OCI-LY3 (cell line): ENCODE results near the gene DVL3.

Experiments
- H2AFZ ChIP-seq: fragments of 200-600, 300-600 bp; shearing (Covaris generic); 2 replicates; pipeline ENCODE4 v1.6.0; 2014; ENCODE audit warnings: antibody characterized with exemption, low read depth, low read length
- H3K27ac ChIP-seq: fragments of 200-600, 300-600 bp; sonication (generic); 2 replicates; pipeline ENCODE4 v1.5.1; 2014; ENCODE audit warnings: mild to moderate bottlenecking, low read length, moderate library complexity, mixed read lengths
- H3K27me3 ChIP-seq: fragments of 200-600, 300-600 bp; sonication (generic); 2 replicates; pipeline ENCODE4 v1.6.1; 2014; ENCODE audit warnings: low read depth, low read length, mixed read lengths
- H3K36me3 ChIP-seq: fragments of 200-600, 300-600 bp; sonication (generic); replicated peaks from 2 replicates; pipeline ENCODE3; 2014; ENCODE audit warnings: low read depth, low read length, mixed read lengths
- H3K4me1 ChIP-seq: fragments of 300-600, 200-600 bp; sonication (generic); 2 replicates; pipeline ENCODE4 v1.6.1; 2014; ENCODE audit warnings: low read length, mixed read lengths
- H3K4me2 ChIP-seq: fragments of 200-600, 300-600 bp; sonication (generic); 2 replicates; pipeline ENCODE4 v1.6.1; 2014; ENCODE audit warnings: low read length, mixed read lengths
- H3K4me3 ChIP-seq: fragments of 300-600, 200-600 bp; sonication (generic); 2 replicates; pipeline ENCODE4 v1.5.1; 2014; ENCODE audit warnings: antibody characterized with exemption, mild to moderate bottlenecking, low read length, moderate library complexity
- H3K79me2 ChIP-seq: fragments of 300-600, 200-600 bp; shearing (Covaris generic); 2 replicates; pipeline ENCODE4 v1.6.1; 2014; ENCODE audit warnings: mild to moderate bottlenecking, low read length, mixed read lengths
- H3K9ac ChIP-seq: fragments of 300-600, 200-600 bp; shearing (Covaris generic); 2 replicates; pipeline ENCODE4 v1.6.0; 2014; ENCODE audit warnings: mild to moderate bottlenecking, low read length, moderate library complexity
- H3K9me3 ChIP-seq: fragments of 200-600, 300-600 bp; shearing (Covaris generic); 2 replicates; pipeline ENCODE4 v1.6.1; 2014; ENCODE audit warnings: low read length, mixed read lengths; ENCODE audit not compliant: insufficient read depth
- H4K20me1 ChIP-seq: fragments of 200-600, 300-600 bp; sonication (generic); 2 replicates; pipeline ENCODE4 v1.6.1; 2016; ENCODE audit warnings: low read length, mixed read lengths; ENCODE audit not compliant: insufficient read depth
- CTCF ChIP-seq: fragments of 200-600, 300-600 bp; sonication (generic); IDR thresholded peaks from 2 replicates; pipeline ENCODE4 v1.5.1; 2014; ENCODE audit warnings: antibody characterized with exemption, low read length, low read depth
- EZH2phosphoT487 ChIP-seq: fragments of 200-600 bp; shearing (Covaris generic); IDR thresholded peaks from 2 replicates; pipeline ENCODE4 v1.6.1; 2018; ENCODE audit warnings: antibody characterized with exemption, mixed run types, low read depth

Gene DVL3

GRCh38 chr3:184134746-184135148 is 20.4 kb upstream of the DVL3 start:
- peaks cover 52% of the 10 kb centered on the region for H3K79me2 ChIP-seq
- H3K4me2 ChIP-seq, result peak overlapping the region; percentile 95
- TF ChIP-seq CTCF (no peak), EZH2phosphoT487 (no peak)
- peaks cover 8% of the 10 kb centered on the region for H3K36me3 ChIP-seq
- H3K4me3 ChIP-seq, result peak overlapping the region; percentile 94
- H3K27ac ChIP-seq, result peak overlapping the region; percentile 44
- H3K9me3 ChIP-seq, result no peaks in the 10 kb centered on the region
- no peaks in the 10 kb centered on the region for H4K20me1 ChIP-seq
- peaks cover 16% of the 10 kb centered on the region for H3K4me1 ChIP-seq
- H2AFZ ChIP-seq, result peak overlapping the region; percentile 85
- no peaks in the 10 kb centered on the region for H3K27me3 ChIP-seq
- peak overlapping the region; percentile 90 for H3K9ac ChIP-seq

- Histone ChIP-seq H3K4me2 (peak within 1 kb of the TSS; percentile 95), H3K9me3 (no peaks in the 10 kb centered on the region), H3K79me2 (peaks cover 57% of the 10 kb centered on the region), H3K9ac (peak within 1 kb of the TSS; percentile 90), H3K27me3 (no peaks in the 10 kb centered on the region), H3K27ac (peak within 1 kb of the TSS; percentile 55), H3K36me3 (peaks cover 13% of the 10 kb centered on the region), H3K4me1 (peaks cover 16% of the 10 kb centered on the region), H4K20me1 (no peaks in the 10 kb centered on the region), H2AFZ (peak within 1 kb of the TSS; percentile 85), H3K4me3 (peak within 1 kb of the TSS; percentile 94)
- peak; percentile 42; the same call in 1 of the 2 replicates for TF ChIP-seq CTCF
- TF ChIP-seq EZH2phosphoT487, result no peak
Measured at GRCh38 chr3:184135149-184135910, 19.8 kb upstream of the DVL3 start, which contains the start of gene EIF2B5. EIF2B5 (plus strand) TSS chr3:184135358; CDS start chr3:184135386, 28 bp downstream.

GRCh38 chr3:184135911-184136260 is 19.3 kb upstream of the DVL3 start:
- Histone ChIP-seq H3K4me3 (peak overlapping the region; percentile 94), H3K4me2 (peak overlapping the region; percentile 95), H3K79me2 (peaks cover 60% of the 10 kb centered on the region), H3K9me3 (no peaks in the 10 kb centered on the region), H3K27me3 (no peaks in the 10 kb centered on the region), H2AFZ (0 out of 2 replicates have a peak overlapping the region, but pooled peaks have one; percentile 85), H3K27ac (peak overlapping the region; percentile 55), H3K4me1 (peaks cover 16% of the 10 kb centered on the region), H3K36me3 (peaks cover 18% of the 10 kb centered on the region), H4K20me1 (no peaks in the 10 kb centered on the region), H3K9ac (peak overlapping the region; percentile 90)
- no peak for TF ChIP-seq CTCF
- no peak for TF ChIP-seq EZH2phosphoT487

- no peak overlapping the region for H3K4me2 ChIP-seq
- H2AFZ ChIP-seq, result no peak overlapping the region
- H3K36me3 ChIP-seq, result peaks cover 58% of the 10 kb centered on the region
- no peak overlapping the region for H3K9ac ChIP-seq
- H3K27me3 ChIP-seq, result no peaks in the 10 kb centered on the region
- TF ChIP-seq CTCF (no peak), EZH2phosphoT487 (no peak)
- H3K4me1 ChIP-seq, result peaks cover 20% of the 10 kb centered on the region
- H3K79me2 ChIP-seq, result peaks cover 42% of the 10 kb centered on the region
- H4K20me1 ChIP-seq, result no peaks in the 10 kb centered on the region
- no peak overlapping the region for H3K4me3 ChIP-seq
- H3K27ac ChIP-seq, result no peak overlapping the region
- H3K9me3 ChIP-seq, result no peaks in the 10 kb centered on the region
Measured at GRCh38 chr3:184140436-184140835, 14.7 kb upstream of the DVL3 start.
